Activated CD4-positive, alpha-beta T cell treated with anti-CD3 and anti-CD28 coated beads for 36 hours (primary cell): ENCODE results near the gene PRDM16. TPM values are rescaled to one million over a fixed set of nuclear protein-coding genes. Genes with fewer than 3 reads are reported as not detected.

Source experiments
- ATAC-seq: fragments of 200-7000 bp; cut with Tn5 transposase; one replicate; pipeline ENCODE4 v1.10.0; 2021; ENCODE audit warnings: mild to moderate bottlenecking, moderate library complexity
- CTCF ChIA-PET: fragments of 350-600 bp; sonication (Branson Sonifier 250); formaldehyde crosslinking; loops from one replicate; lab custom pipeline; 2021; ENCODE audit warnings: antibody characterized with exemption; lab: Charles Lee
- POLR2A ChIA-PET: fragments of 350-600 bp; sonication (Branson Sonifier 250); formaldehyde crosslinking; loops from one replicate; lab custom pipeline; 2021; ENCODE audit warnings: antibody characterized with exemption, inconsistent platforms; lab: Charles Lee
- DNase-seq: peaks from one replicate; pipeline ENCODE4 v3.0.0-alpha.2; 2020
- H3K27ac Mint-ChIP-seq: one replicate; pipeline ENCODE4 v1.8.0; 2021; ENCODE audit warnings: mixed read lengths
- H3K27me3 Mint-ChIP-seq: one replicate; pipeline ENCODE4 v1.8.0; 2021; ENCODE audit warnings: mixed read lengths
- H3K36me3 Mint-ChIP-seq: one replicate; pipeline ENCODE4 v1.8.0; 2021; ENCODE audit warnings: low read depth, mixed read lengths
- H3K4me1 Mint-ChIP-seq: one replicate; pipeline ENCODE4 v1.8.0; 2021; ENCODE audit warnings: mixed read lengths
- H3K4me3 Mint-ChIP-seq: one replicate; pipeline ENCODE4 v1.8.0; 2021; ENCODE audit warnings: mild to moderate bottlenecking, moderate library complexity, mixed read lengths
- H3K9me3 Mint-ChIP-seq: one replicate; pipeline ENCODE4 v1.8.0; 2021; ENCODE audit warnings: low read depth, mixed read lengths
- intact Hi-C, 2 experiments: fragments of 100-400 bp; cut with DNase I in 1 of 2; cut with micrococcal nuclease in 1 of 2; formaldehyde crosslinking; loops; one replicate each; pipeline versions ENCODE4 v1.14.2 to v1.15.1; 2022 to 2024; cut with DNase I, micrococcal nuclease
- total RNA-seq, 2 experiments: library from RNA; stranded (reverse); gene quantifications; one replicate each; pipeline ENCODE4 v1.2.3, GENCODE V29; 2021

Gene PRDM16
- total RNA-seq, 2 experiments from 2014 or later = 0.32 TPM; not detected in 1

DNA sequence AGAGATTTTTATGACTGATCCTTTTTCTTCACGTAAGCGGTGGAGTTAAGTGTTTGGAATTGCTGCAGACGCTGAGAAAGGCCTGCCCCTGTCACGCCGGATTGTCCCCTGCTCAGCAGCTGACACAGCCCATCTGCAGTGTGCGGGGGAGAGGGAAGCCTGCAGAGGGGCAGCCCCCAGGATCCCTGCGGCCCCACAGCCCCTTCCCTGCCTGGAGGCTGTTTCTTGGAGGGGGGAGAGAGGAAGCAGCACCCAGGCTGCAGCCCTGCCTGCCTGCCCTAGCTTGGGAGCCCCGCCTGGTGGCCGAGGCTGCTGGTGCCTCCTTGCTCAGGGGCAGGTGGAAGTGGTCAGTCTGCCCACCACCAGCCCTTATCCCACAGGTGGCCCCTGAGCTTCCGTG lies 50.7 kb downstream of the PRDM16 start:
- DNase-seq (no peak), ATAC-seq (no peak)
- no peak overlapping the region for H3K27ac Mint-ChIP-seq
- H3K9me3 Mint-ChIP-seq = no peaks in the 10 kb centered on the region
- H3K36me3 Mint-ChIP-seq = no peaks in the 10 kb centered on the region
- H3K27me3 Mint-ChIP-seq = no peaks in the 10 kb centered on the region
- no peaks in the 10 kb centered on the region for H3K4me1 Mint-ChIP-seq
- ChIA-PET POLR2A (no interaction called here), CTCF (no interaction called here)
- intact Hi-C loops = no loop called here
- no peak overlapping the region for H3K4me3 Mint-ChIP-seq

DNA sequence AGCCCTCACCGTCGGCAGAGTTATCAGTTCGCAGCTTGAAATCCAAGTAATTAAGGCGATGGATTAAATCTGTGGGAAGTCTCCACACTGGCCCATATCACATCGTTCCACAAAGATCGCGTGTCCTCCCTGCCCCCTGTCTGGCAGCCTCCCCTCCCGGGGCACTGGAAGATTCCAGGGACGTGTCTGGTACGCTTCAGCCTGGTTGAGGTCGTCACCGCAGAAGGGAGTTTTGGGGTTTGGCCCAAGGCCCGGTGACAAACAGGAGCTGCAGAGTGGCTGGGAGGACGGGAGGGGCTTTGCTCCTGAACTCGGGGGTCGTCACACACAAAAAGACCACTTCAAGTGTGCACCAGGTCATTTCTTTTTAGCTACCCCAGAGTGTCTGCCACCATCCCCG lies 51.1 kb downstream of the PRDM16 start:
- Mint-ChIP-seq H3K36me3 (no peaks in the 10 kb centered on the region), H3K4me1 (no peaks in the 10 kb centered on the region), H3K27ac (no peak overlapping the region), H3K4me3 (no peak overlapping the region), H3K27me3 (no peaks in the 10 kb centered on the region), H3K9me3 (no peaks in the 10 kb centered on the region)
- ChIA-PET CTCF (interaction anchor here (0.7 kb wide), 1 partner anchor 11 kb away, joined by 4 read pairs; no protein-coding TSS in a partner anchor), POLR2A (no interaction called here)
- DNase-seq (no peak), ATAC-seq (no peak)
- intact Hi-C loops = no loop called here

DNA sequence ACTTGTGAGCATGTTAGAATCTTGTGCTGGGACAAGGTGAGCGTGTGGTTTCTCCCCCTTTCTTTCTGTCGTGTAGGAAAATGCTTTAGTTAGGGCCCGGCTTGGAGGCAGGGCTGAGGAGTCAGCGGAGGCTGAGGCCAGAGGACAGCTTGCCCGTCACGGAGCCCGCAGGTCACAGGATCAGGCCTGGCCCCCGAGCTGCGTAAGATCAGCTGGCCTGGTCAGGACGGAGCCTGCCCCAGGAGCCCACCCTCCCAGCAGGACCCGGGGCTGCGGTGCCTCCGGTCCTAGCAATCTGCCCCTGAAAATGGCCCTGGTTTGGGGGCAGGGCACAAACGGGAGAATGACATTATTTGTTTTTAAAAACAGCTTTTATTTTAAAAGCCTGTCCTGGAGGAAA lies 52.0 kb downstream of the PRDM16 start:
- Mint-ChIP-seq H3K27ac (no peak overlapping the region), H3K4me3 (no peak overlapping the region), H3K36me3 (no peaks in the 10 kb centered on the region), H3K4me1 (no peaks in the 10 kb centered on the region), H3K27me3 (no peaks in the 10 kb centered on the region), H3K9me3 (no peaks in the 10 kb centered on the region)
- CTCF ChIA-PET = no interaction called here
- POLR2A ChIA-PET = no interaction called here
- DNase-seq = no peak
- intact Hi-C loops = no loop called here
- ATAC-seq = no peak

DNA sequence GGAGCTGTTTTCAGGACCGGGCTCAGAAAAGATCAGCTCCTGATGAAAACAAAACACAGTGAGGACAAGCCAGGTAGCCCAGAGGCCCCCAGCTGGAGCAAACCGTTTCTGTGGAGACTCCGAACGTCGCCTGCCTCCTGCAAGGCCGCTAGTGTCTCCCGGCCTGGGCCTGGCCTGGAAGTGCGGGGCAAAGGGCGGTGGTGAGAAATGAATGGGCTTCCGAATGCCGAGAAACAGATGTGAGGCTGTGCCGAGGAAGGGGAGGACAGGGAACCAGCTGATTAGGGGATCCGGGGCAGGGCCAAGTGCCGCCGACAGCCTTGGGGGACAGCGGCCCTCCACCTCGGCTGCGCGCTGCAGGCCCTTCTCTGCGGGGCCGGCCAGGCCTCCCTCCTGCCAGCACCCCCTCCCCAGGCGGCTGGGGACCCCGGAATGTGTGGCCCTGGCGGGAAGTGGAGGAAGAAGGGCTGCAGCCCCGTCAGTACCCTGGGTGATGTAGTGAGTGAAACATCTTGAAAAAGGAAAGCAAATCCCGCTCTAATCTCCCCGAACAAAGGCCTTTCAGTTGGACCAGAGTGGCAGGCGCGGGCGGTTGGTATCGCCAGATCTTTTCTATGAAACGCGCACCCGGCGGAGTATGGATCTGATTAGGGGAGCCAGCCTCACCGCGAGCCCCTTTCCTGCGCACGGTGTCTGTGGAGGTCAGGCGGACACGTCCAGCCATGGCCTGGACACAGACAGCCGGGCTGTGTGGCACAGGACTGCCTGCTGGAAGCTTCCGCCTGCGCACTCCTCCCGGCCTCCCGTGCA lies 52.6 kb downstream of the PRDM16 start:
- Mint-ChIP-seq H3K27me3 (no peaks in the 10 kb centered on the region), H3K36me3 (no peaks in the 10 kb centered on the region), H3K27ac (no peak overlapping the region), H3K4me3 (no peak overlapping the region), H3K4me1 (no peaks in the 10 kb centered on the region), H3K9me3 (no peaks in the 10 kb centered on the region)
- intact Hi-C loops = no loop called here
- no peak for DNase-seq
- CTCF ChIA-PET = no interaction called here
- POLR2A ChIA-PET = no interaction called here
- ATAC-seq = no peak

DNA sequence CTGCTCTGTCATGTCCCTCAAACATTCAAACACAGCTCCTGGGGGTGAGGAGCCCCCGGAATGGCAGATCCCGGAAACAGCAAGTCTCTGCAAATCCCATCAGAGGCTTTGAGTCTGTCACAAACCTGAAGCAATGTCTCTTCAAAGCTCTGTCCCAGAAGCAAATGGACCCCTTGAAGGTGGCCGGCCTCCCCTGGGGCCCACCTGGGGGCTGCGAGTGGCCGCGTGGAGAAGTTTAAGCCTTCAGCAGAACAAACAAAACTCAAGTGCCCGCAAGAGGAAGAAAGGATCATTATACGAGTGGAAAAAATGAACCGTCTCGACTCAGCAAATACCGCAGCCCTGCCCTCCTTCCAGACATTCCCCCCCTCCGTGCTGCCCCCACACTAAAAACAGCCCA lies 53.3 kb downstream of the PRDM16 start:
- DNase-seq (no peak), ATAC-seq (no peak)
- no peaks in the 10 kb centered on the region for H3K36me3 Mint-ChIP-seq
- intact Hi-C loops = no loop called here
- ChIA-PET POLR2A (no interaction called here), CTCF (no interaction called here)
- H3K4me1 Mint-ChIP-seq = no peaks in the 10 kb centered on the region
- no peaks in the 10 kb centered on the region for H3K9me3 Mint-ChIP-seq
- H3K4me3 Mint-ChIP-seq = no peak overlapping the region
- H3K27ac Mint-ChIP-seq = no peak overlapping the region
- no peaks in the 10 kb centered on the region for H3K27me3 Mint-ChIP-seq

DNA sequence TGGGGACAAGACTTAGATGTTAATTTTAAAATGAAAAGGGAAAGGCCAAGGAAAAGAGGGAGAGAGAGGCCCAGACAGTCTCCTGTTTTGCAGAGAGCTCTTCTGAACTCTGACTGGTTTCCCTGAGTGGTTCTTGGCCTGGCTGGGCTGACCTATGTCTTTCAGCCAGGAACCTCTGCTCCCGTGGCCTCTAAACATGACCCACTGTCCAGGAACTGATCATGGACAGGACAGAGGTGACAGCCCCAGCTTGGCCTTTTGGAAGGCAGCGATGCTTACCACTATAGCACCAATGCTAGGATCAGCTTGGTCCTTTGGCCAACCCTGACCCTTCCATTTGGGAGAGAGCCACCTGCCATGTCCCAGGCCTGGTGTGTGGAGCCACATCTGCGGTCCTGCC lies 55.2 kb downstream of the PRDM16 start:
- ATAC-seq (no peak), DNase-seq (no peak)
- intact Hi-C loops = no loop called here
- Mint-ChIP-seq H3K36me3 (no peaks in the 10 kb centered on the region), H3K27me3 (peaks cover 1% of the 10 kb centered on the region), H3K4me3 (no peak overlapping the region), H3K9me3 (no peaks in the 10 kb centered on the region), H3K27ac (no peak overlapping the region), H3K4me1 (no peaks in the 10 kb centered on the region)
- CTCF ChIA-PET = no interaction called here
- POLR2A ChIA-PET = no interaction called here

DNA sequence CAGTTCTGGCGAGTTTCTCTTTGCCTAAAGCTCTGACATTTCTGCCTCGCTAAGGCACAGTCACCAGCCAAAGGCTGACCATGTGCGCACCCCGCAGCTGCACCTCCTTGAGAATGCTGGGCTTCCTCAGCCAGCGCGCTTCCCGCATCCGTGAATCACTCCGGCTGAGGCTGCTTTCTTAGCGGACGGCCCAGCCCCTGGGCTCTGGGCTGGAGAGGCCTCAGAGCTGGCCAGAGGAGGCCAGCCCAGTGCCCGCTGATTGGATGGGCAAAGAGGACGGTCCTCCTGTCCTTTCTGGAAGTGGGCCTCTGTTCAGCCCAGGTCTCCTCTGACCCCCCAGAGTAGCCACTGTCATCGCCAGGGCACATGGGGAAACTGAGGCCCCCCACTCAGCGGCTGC lies 56.1 kb downstream of the PRDM16 start:
- ATAC-seq = no peak
- intact Hi-C loops = no loop called here
- no peak overlapping the region for H3K27ac Mint-ChIP-seq
- H3K9me3 Mint-ChIP-seq = no peaks in the 10 kb centered on the region
- H3K27me3 Mint-ChIP-seq = peaks cover 2% of the 10 kb centered on the region
- no peaks in the 10 kb centered on the region for H3K36me3 Mint-ChIP-seq
- POLR2A ChIA-PET = no interaction called here
- no peaks in the 10 kb centered on the region for H3K4me1 Mint-ChIP-seq
- no peak overlapping the region for H3K4me3 Mint-ChIP-seq
- CTCF ChIA-PET = no interaction called here
- no peak for DNase-seq

DNA sequence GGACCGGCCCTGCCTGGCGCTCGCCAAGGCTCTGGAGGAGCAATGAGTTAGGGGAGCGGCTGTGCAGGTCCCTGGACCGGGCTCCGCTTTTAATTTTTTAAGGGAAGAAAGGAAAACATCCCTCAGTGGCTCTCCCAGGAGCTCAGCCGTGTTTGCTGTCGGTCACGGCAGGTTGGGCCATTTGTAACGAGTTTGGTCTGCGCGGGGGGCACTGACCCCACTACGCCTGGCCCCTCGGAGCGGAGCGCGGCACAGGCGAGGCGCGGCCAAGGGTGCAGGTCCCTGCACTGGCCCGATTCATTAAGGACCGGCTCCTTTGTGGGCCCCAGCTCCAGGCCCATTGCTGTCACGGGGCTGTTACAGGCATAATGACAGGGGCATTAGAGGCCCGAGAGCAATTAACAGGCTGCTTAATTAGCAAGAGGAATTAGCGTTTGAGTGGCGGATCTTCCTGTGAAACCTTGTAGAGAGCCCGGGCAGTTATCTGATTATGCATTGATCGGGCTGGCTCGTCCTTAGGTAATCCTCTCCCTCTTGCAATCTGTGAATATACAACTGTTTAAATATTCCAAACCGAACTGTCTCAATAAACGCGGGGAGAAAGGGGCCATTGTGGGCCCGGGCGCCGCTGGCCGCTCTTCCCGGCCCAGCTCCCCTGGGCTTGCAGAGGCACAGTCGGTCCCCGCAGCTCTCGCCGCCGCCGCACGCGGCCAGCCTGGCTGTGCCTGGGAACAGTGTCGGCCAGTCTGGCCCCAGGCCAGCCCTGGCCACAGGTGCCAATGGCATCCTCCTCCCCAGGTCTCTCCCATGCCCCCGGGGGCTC lies 56.8 kb downstream of the PRDM16 start:
- intact Hi-C loops = no loop called here
- DNase-seq (no peak), ATAC-seq (no peak)
- Mint-ChIP-seq H3K4me3 (no peak overlapping the region), H3K27ac (no peak overlapping the region), H3K36me3 (no peaks in the 10 kb centered on the region), H3K9me3 (no peaks in the 10 kb centered on the region), H3K4me1 (no peaks in the 10 kb centered on the region), H3K27me3 (peaks cover 2% of the 10 kb centered on the region)
- POLR2A ChIA-PET = no interaction called here
- CTCF ChIA-PET = no interaction called here

DNA sequence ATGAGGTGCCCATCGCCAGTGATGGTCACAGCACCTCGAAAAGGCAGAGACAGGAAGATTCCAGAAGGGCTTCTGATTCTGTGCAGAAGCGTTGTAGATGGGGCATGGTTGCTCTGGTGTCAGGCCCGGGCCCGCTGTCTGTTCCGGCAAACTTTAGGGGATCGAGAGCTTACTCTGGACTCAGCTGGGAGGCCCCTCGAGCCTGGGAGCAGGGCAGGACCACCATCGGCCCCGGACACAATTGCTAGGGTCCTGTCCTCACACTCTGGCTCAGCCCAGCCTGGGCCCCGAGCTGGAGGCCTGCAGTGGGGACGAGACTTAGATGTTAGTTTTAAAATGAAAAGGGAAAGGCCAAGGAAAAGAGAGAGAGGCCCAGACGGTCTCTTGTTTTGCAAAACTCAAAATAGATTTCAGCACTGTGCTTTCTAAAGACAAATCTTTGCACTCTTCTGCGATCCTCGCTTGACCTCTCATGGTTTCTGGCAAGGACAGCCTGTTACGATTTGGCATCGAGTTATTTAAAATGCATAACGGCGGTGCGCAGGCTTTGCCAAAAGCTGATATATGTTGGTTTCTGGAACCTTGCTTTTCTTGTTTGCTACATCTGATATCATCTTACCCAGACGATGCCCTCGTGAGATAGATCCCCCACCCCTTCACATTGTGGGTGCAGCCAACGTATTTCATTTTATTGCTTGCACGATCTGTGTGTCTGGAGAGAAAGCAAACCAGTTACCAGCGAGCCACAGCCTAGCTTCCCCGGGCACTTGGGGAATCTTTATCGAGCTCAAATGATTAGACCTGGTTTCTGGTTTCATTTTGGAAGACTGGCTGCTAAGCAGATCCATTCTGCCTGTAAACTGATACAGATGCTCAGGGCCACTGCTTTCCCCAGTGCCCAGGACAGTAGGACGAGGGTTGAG lies 58.0 kb downstream of the PRDM16 start:
- ChIA-PET CTCF (no interaction called here), POLR2A (no interaction called here)
- no peaks in the 10 kb centered on the region for H3K36me3 Mint-ChIP-seq
- no peaks in the 10 kb centered on the region for H3K4me1 Mint-ChIP-seq
- intact Hi-C loops = no loop called here
- ATAC-seq = no peak
- no peak overlapping the region for H3K4me3 Mint-ChIP-seq
- no peak overlapping the region for H3K27ac Mint-ChIP-seq
- H3K9me3 Mint-ChIP-seq = no peaks in the 10 kb centered on the region
- no peak for DNase-seq
- peaks cover 2% of the 10 kb centered on the region for H3K27me3 Mint-ChIP-seq

DNA sequence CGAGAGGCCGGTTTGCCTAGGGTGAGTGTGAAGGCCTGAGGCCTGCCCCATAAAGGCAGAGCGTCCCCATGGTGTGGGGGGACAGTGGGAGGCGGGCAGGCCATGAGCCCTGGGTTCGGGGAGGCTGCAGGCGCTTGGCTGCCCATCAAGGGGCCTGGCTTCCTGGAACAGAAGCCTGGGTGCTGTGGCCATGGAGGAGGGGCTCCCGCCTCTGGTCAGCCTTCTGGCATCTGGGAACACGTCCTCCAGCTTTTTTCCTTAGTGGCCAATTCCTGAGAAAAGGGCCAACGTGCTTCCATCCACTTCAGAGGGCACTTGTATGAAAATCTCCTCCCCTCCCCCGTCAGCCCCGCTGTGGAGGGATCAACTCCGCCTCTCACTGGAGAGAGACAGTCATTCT lies 58.7 kb downstream of the PRDM16 start:
- no peak overlapping the region for H3K4me3 Mint-ChIP-seq
- peaks cover 2% of the 10 kb centered on the region for H3K27me3 Mint-ChIP-seq
- H3K36me3 Mint-ChIP-seq = no peaks in the 10 kb centered on the region
- ChIA-PET CTCF (no interaction called here), POLR2A (no interaction called here)
- intact Hi-C loops = no loop called here
- no peak for ATAC-seq
- H3K27ac Mint-ChIP-seq = no peak overlapping the region
- H3K4me1 Mint-ChIP-seq = no peaks in the 10 kb centered on the region
- no peak for DNase-seq
- no peaks in the 10 kb centered on the region for H3K9me3 Mint-ChIP-seq

DNA sequence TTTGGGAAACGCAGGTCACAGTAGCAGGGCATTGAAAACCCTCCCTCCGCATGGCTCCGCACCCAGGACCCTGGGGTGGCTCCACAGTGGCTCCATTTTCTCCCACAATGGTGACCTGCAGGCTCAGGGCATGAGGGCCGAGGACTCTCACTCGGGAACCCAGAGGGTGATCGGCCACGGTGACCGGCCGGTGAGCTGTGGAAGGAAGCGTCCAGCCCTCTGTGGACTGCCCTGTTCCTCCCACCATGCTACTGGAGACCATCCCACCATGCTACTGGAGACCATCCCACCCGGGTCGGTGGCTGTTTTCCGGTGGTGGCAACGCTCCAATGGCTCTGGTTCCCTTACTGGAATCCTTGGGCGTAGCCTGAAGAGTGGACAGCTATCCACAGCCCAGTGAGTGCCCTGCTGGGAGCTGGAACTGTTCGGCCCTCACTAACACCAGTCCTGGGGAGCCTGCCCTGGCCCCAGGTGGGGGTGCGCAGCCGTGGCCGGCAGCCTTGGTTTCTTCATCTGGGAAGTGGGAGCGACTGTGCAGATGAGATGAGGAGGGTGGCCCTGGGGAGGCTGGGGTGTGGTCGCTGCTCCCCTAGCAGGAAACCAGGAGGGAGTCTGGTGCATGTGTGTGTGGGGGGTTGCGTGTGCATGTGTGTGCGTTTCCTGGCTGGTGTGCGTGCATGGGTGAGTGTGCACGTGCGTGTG lies 59.6 kb downstream of the PRDM16 start:
- intact Hi-C loops = no loop called here
- peaks cover 2% of the 10 kb centered on the region for H3K27me3 Mint-ChIP-seq
- H3K4me1 Mint-ChIP-seq = no peaks in the 10 kb centered on the region
- ATAC-seq (no peak), DNase-seq (no peak)
- H3K4me3 Mint-ChIP-seq = no peak overlapping the region
- H3K9me3 Mint-ChIP-seq = no peaks in the 10 kb centered on the region
- no peak overlapping the region for H3K27ac Mint-ChIP-seq
- no peaks in the 10 kb centered on the region for H3K36me3 Mint-ChIP-seq
- POLR2A ChIA-PET = no interaction called here
- CTCF ChIA-PET = no interaction called here
